ENCODE measurements around the gene KRT73. TPM values are rescaled to one million over a fixed set of nuclear protein-coding genes. Genes with fewer than 3 reads are reported as not detected.
A peak's percentile ranks its signal among the peaks of the same experiment; 100 is the strongest.

Gene KRT73
- 1 to 10 TPM in 1 of 4 donors, under 1 TPM in 1, not detected in 2; 0.40 to 1.2 TPM for total RNA-seq

GRCh38 chr12:52618216-52618615, at the start of gene KRT73:
KRT73 (minus strand) TSS chr12:52618559; CDS start chr12:52618524, 35 bp downstream.
- Histone ChIP-seq H3K4me1 (no peaks in the 10 kb centered on the region), H3K27me3 (no peaks in the 10 kb centered on the region), H3K36me3 (no peaks in the 10 kb centered on the region), H3K9me3 (no peaks in the 10 kb centered on the region), H3K4me3 (no peak within 1 kb of the TSS), H3K27ac (no peak within 1 kb of the TSS)
- no peak for DNase-seq
- TF ChIP-seq POLR2A (IDR thresholded peaks at IDR 0.05) (no peak), CTCF (IDR thresholded peaks at IDR 0.05) (no peak)

- H3K27ac ChIP-seq = no peak overlapping the region
- TF ChIP-seq CTCF (IDR thresholded peaks at IDR 0.05) = no peak
- TF ChIP-seq POLR2A (IDR thresholded peaks at IDR 0.05) = no peak
- no peaks in the 10 kb centered on the region for H3K4me1 ChIP-seq
- no peak for DNase-seq
- H3K9me3 ChIP-seq = no peaks in the 10 kb centered on the region
- no peaks in the 10 kb centered on the region for H3K36me3 ChIP-seq
- H3K27me3 ChIP-seq = no peaks in the 10 kb centered on the region
- H3K4me3 ChIP-seq = no peak overlapping the region
Measured at GRCh38 chr12:52667931-52668330, 49.6 kb upstream of the KRT73 start.

- DNase-seq = no peak
- H3K27ac ChIP-seq = no peak overlapping the region
- H3K4me3 ChIP-seq = no peak overlapping the region
- no peaks in the 10 kb centered on the region for H3K27me3 ChIP-seq
- H3K36me3 ChIP-seq = no peaks in the 10 kb centered on the region
- H3K4me1 ChIP-seq = no peaks in the 10 kb centered on the region
- TF ChIP-seq CTCF (IDR thresholded peaks at IDR 0.05) (peak in 3 of 6 experiments; percentile 37 to 51 (median 40)), POLR2A (IDR thresholded peaks at IDR 0.05) (no peak)
- H3K9me3 ChIP-seq = no peaks in the 10 kb centered on the region
Measured at GRCh38 chr12:52667509-52667908, 49.1 kb upstream of the KRT73 start.

- no peak for DNase-seq
- H3K4me1 ChIP-seq = no peaks in the 10 kb centered on the region
- no peaks in the 10 kb centered on the region for H3K36me3 ChIP-seq
- no peak overlapping the region for H3K4me3 ChIP-seq
- H3K27ac ChIP-seq = no peak overlapping the region
- no peaks in the 10 kb centered on the region for H3K27me3 ChIP-seq
- no peaks in the 10 kb centered on the region for H3K9me3 ChIP-seq
- TF ChIP-seq CTCF (IDR thresholded peaks at IDR 0.05) = no peak
- TF ChIP-seq POLR2A (IDR thresholded peaks at IDR 0.05) = no peak
Measured at GRCh38 chr12:52666471-52666870, 48.1 kb upstream of the KRT73 start.

- Histone ChIP-seq H3K27me3 (no peaks in the 10 kb centered on the region), H3K4me3 (no peak overlapping the region), H3K4me1 (no peaks in the 10 kb centered on the region), H3K27ac (no peak overlapping the region), H3K9me3 (no peaks in the 10 kb centered on the region), H3K36me3 (no peaks in the 10 kb centered on the region)
- DNase-seq = no peak
- no peak for TF ChIP-seq POLR2A (IDR thresholded peaks at IDR 0.05)
- TF ChIP-seq CTCF (IDR thresholded peaks at IDR 0.05) = no peak
Measured at GRCh38 chr12:52663420-52663819, 45.1 kb upstream of the KRT73 start.

- TF ChIP-seq POLR2A (IDR thresholded peaks at IDR 0.05) (no peak), CTCF (IDR thresholded peaks at IDR 0.05) (no peak)
- Histone ChIP-seq H3K36me3 (no peaks in the 10 kb centered on the region), H3K9me3 (no peaks in the 10 kb centered on the region), H3K27ac (no peak overlapping the region), H3K27me3 (no peaks in the 10 kb centered on the region), H3K4me3 (no peak overlapping the region), H3K4me1 (no peaks in the 10 kb centered on the region)
- DNase-seq = no peak
Measured at GRCh38 chr12:52662918-52663229, 44.5 kb upstream of the KRT73 start.

Measured in Peyer's patch (tissue), 4 donors.